ENCODE measurements around the gene ATP11A. TPM values are rescaled to one million over a fixed set of nuclear protein-coding genes. Genes with fewer than 3 reads are reported as not detected.

ATP11A gene
- total RNA-seq, 1 donor from 2014 or later: 6.1 TPM

GRCh38 chr13:112885782-112886268 is 196.0 kb downstream of the ATP11A start:
- Histone ChIP-seq H3K4me3 (ENCODE audit: low read depth, low read length) (no peak overlapping the region), H3K27me3 (ENCODE audit: control insufficient read depth, insufficient read depth, low read length) (no peaks in the 10 kb centered on the region), H3K36me3 (ENCODE audit: control insufficient read depth, insufficient read depth, low read length) (peaks cover 3% of the 10 kb centered on the region)
- DNase-seq (ENCODE audit: low read depth) (peak; percentile 74), FAIRE-seq (no peak)
- TF ChIP-seq CTCF (IDR thresholded peaks at IDR 0.05; ENCODE audit: insufficient read depth, low read length, severe bottlenecking): no peak

- TF ChIP-seq CTCF (IDR thresholded peaks at IDR 0.05; ENCODE audit: insufficient read depth, low read length, severe bottlenecking): no peak
- H3K36me3 ChIP-seq (ENCODE audit: control insufficient read depth, insufficient read depth, low read length): no peaks in the 10 kb centered on the region
- H3K27me3 ChIP-seq (ENCODE audit: control insufficient read depth, insufficient read depth, low read length): no peaks in the 10 kb centered on the region
- FAIRE-seq: no peak
- H3K4me3 ChIP-seq (ENCODE audit: low read depth, low read length): no peak overlapping the region
- no peak for DNase-seq (ENCODE audit: low read depth)
Measured at GRCh38 chr13:112887151-112887550, 197.3 kb downstream of the ATP11A start.

- FAIRE-seq: no peak
- H3K27me3 ChIP-seq (ENCODE audit: control insufficient read depth, insufficient read depth, low read length): peaks cover 2% of the 10 kb centered on the region
- no peak overlapping the region for H3K4me3 ChIP-seq (ENCODE audit: low read depth, low read length)
- no peak for DNase-seq (ENCODE audit: low read depth)
- H3K36me3 ChIP-seq (ENCODE audit: control insufficient read depth, insufficient read depth, low read length): no peaks in the 10 kb centered on the region
- TF ChIP-seq CTCF (IDR thresholded peaks at IDR 0.05; ENCODE audit: insufficient read depth, low read length, severe bottlenecking): no peak
Measured at GRCh38 chr13:112887557-112887991, 197.7 kb downstream of the ATP11A start.

GRCh38 chr13:112888238-112889111 is 198.6 kb downstream of the ATP11A start:
- Histone ChIP-seq H3K27me3 (ENCODE audit: control insufficient read depth, insufficient read depth, low read length) (peaks cover 7% of the 10 kb centered on the region), H3K4me3 (ENCODE audit: low read depth, low read length) (no peak overlapping the region), H3K36me3 (ENCODE audit: control insufficient read depth, insufficient read depth, low read length) (no peaks in the 10 kb centered on the region)
- FAIRE-seq (no peak), DNase-seq (ENCODE audit: low read depth) (no peak)
- no peak for TF ChIP-seq CTCF (IDR thresholded peaks at IDR 0.05; ENCODE audit: insufficient read depth, low read length, severe bottlenecking)

GRCh38 chr13:112889351-112890290 is 199.8 kb downstream of the ATP11A start:
- no peak for TF ChIP-seq CTCF (IDR thresholded peaks at IDR 0.05; ENCODE audit: insufficient read depth, low read length, severe bottlenecking)
- no peaks in the 10 kb centered on the region for H3K36me3 ChIP-seq (ENCODE audit: control insufficient read depth, insufficient read depth, low read length)
- no peak for FAIRE-seq
- no peak for DNase-seq (ENCODE audit: low read depth)
- H3K27me3 ChIP-seq (ENCODE audit: control insufficient read depth, insufficient read depth, low read length): peaks cover 8% of the 10 kb centered on the region
- H3K4me3 ChIP-seq (ENCODE audit: low read depth, low read length): no peak overlapping the region
